ENCODE data around the gene TRDN.

DNA sequence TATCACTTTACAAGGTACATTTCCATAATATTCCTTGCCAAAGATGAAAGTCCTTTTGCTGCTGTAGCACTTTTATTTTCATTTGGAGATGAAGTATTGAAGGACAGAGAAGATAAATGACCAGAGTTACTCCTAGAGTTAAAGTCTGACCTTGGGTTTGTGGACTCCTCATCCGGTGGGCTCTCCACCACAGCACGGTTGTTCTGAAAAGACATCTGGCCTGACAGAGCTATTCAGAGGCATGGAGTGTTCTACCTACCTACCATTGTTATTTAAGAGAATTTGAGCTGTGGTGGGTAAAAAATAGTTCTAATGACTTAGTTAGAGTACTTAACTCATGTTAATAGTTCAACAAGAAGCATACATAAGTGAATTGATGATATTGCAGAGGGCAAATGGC is 422.3 kb downstream of the TRDN start:
- no peak for TF ChIP-seq CTCF (IDR thresholded peaks at IDR 0.05; ENCODE audit: low read depth, low read length, poor library complexity, severe bottlenecking)
- TF ChIP-seq EZH2phosphoT487 (IDR thresholded peaks at IDR 0.05; ENCODE audit: borderline replicate concordance, low read length), result no peak

Data from DOHH2 (cell line).